Common myeloid progenitor, CD34-positive (primary cell): ENCODE results near the gene ZNF57.
"Not testable (repeated sequence)": the region's sequence is repeated elsewhere in the genome, so short reads cannot be mapped to it uniquely, and the experiment has no call there.

ENCODE experiments used
- CTCF ChIA-PET: fragments of 350-600 bp; sonication (Branson Sonifier 250); formaldehyde crosslinking; loops from one replicate; lab custom pipeline; 2021; ENCODE audit warnings: antibody characterized with exemption; lab: Charles Lee
- POLR2A ChIA-PET: fragments of 350-600 bp; sonication (Branson Sonifier 250); formaldehyde crosslinking; loops from one replicate; lab custom pipeline; 2021; ENCODE audit warnings: antibody characterized with exemption; lab: Charles Lee
- DNase-seq, 3 donors: peaks; one replicate each; pipeline versions ENCODE4 v3.0.0 to v3.0.0-alpha.2; 2013
- H3K27ac ChIP-seq, 2 experiments: 1 replicate in 1 of 2; 2 replicates in 1 of 2; pipeline ENCODE4 v1.7.0; 2013; ENCODE audit warnings: inconsistent platforms in 2 of 2, low read length in 2 of 2, mild to moderate bottlenecking in 2 of 2, low read depth in 1 of 2, moderate library complexity in 1 of 2; ENCODE audit not compliant: severe bottlenecking in 2 of 2, insufficient read depth in 1 of 2, poor library complexity in 1 of 2
- H3K27me3 ChIP-seq, 5 experiments: replicated peaks in 2 of 5; 1 replicate in 3 of 5; 2 replicates in 2 of 5; pipeline versions ENCODE4 v1.6.1 to v1.7.0; 2013; ENCODE audit warnings: low read length in 4 of 5, mild to moderate bottlenecking in 2 of 5, moderate library complexity in 2 of 5, inconsistent platforms in 1 of 5; ENCODE audit not compliant: insufficient read depth in 5 of 5, control insufficient read depth in 4 of 5
- H3K36me3 ChIP-seq, 4 experiments: 1 replicate in 2 of 4; 2 replicates in 2 of 4; pipeline versions ENCODE4 v1.6.1 to v1.7.0; 2013; ENCODE audit warnings: low read length in 3 of 4, control low read depth in 1 of 4, mild to moderate bottlenecking in 1 of 4; ENCODE audit not compliant: control insufficient read depth in 4 of 4, insufficient read depth in 4 of 4
- H3K4me1 ChIP-seq, 4 experiments: 1 replicate in 3 of 4; 2 replicates in 1 of 4; pipeline versions ENCODE4 v1.6.1 to v1.7.1; 2013; ENCODE audit warnings: low read length in 3 of 4, mild to moderate bottlenecking in 3 of 4, control low read depth in 1 of 4, inconsistent platforms in 1 of 4, moderate library complexity in 1 of 4; ENCODE audit not compliant: control insufficient read depth in 4 of 4, insufficient read depth in 4 of 4; ENCODE audit errors: control extremely low read depth in 1 of 4
- H3K4me3 ChIP-seq, 7 experiments: 1 replicate in 4 of 7; 2 replicates in 3 of 7; pipeline versions ENCODE4 v1.5.1 to v1.7.0; 2013; ENCODE audit warnings: mild to moderate bottlenecking in 7 of 7, low read length in 6 of 7, moderate library complexity in 6 of 7, inconsistent platforms in 2 of 7, low read depth in 2 of 7, control low read depth in 1 of 7; ENCODE audit not compliant: insufficient read depth in 4 of 7, control insufficient read depth in 1 of 7; ENCODE audit errors: extremely low read depth in 1 of 7
- H3K9me3 ChIP-seq, 5 experiments: 1 replicate in 4 of 5; 2 replicates in 1 of 5; pipeline versions ENCODE4 v1.6.1 to v1.7.1; 2013; ENCODE audit warnings: low read length in 4 of 5, mild to moderate bottlenecking in 2 of 5, inconsistent platforms in 1 of 5, low read depth in 1 of 5, moderate library complexity in 1 of 5; ENCODE audit not compliant: control insufficient read depth in 4 of 5, insufficient read depth in 2 of 5; ENCODE audit errors: control extremely low read depth in 1 of 5
- WGBS: methylation state at CpG from one replicate; pipeline ENCODE4 v1.1.5; 2013; ENCODE audit not compliant: insufficient coverage; 5-methylcytosine and 5-hydroxymethylcytosine counted together

ZNF57 gene

GRCh38 chr19:2935863-2936262, 35.1 kb downstream of the ZNF57 start:
- H3K4me1 ChIP-seq, POLR2A ChIA-PET, DNase-seq, H3K4me3 ChIP-seq, CTCF ChIA-PET, H3K27me3 ChIP-seq, H3K27ac ChIP-seq: not testable (repeated sequence)
- Histone ChIP-seq H3K9me3 (peaks cover 13 to 65% (median 50%) of the 10 kb centered on the region in 5 experiments), H3K36me3 (peaks cover 32 to 70% (median 50%) of the 10 kb centered on the region in 4 experiments)
- 100% methylated on average over 2 of the region's 4 CpGs for WGBS

- Histone ChIP-seq H3K36me3 (peaks cover 8 to 16% (median 12%) of the 10 kb centered on the region in 4 experiments), H3K4me1 (peaks cover 0 to 20% (median 10%) of the 10 kb centered on the region in 4 experiments), H3K9me3 (peaks cover 0 to 12% (median 9%) of the 10 kb centered on the region in 5 experiments), H3K4me3 (no peak overlapping the region), H3K27ac (no peak overlapping the region), H3K27me3 (no peaks in the 10 kb centered on the region)
- CTCF ChIA-PET: interaction anchor here (0.7 to 1.5 kb wide), 4 partner anchors 7 to 99 kb away, joined by 3 to 5 read pairs (median 3); no protein-coding TSS in a partner anchor
- POLR2A ChIA-PET: interaction anchor here (0.6 kb wide), 1 partner anchor 76 kb away, joined by 5 read pairs; no protein-coding TSS in a partner anchor
- 98% methylated on average over 5 of the region's 14 CpGs for WGBS
- no peak for DNase-seq
Observed at GRCh38 chr19:2942928-2943640, 42.4 kb downstream of the ZNF57 start.

DNA sequence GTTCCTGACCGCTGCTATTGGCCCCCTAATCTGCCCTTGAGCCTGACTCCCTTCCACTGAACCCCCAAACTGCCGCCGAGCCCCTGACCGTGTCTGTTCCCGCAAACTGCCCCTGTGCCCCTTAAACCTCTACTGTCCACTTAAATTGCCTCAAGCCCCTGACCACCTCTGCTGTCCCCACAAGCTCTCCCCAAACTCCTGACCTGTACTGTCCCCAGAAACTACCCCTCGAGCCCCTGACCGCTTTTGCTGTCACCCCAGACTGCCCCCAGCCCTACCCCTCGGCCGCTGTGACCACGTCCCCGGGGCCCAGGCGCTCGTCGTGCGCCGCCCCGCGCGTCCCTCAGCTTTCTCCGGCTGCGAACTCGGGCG, 43.7 kb downstream of the ZNF57 start:
- Histone ChIP-seq H3K27ac (peak overlapping the region in 1 of 2 experiments; percentile 81), H3K4me3 (peak overlapping the region; percentile 56 to 93 (median 83)), H3K4me1 (peaks cover 5 to 26% (median 15%) of the 10 kb centered on the region in 4 experiments), H3K9me3 (peaks cover 0 to 4% (median 2%) of the 10 kb centered on the region in 5 experiments), H3K36me3 (peaks cover 2 to 5% (median 4%) of the 10 kb centered on the region in 4 experiments), H3K27me3 (no peaks in the 10 kb centered on the region)
- POLR2A ChIA-PET: interaction anchor here (0.6 to 1.0 kb wide), 3 partner anchors 36 to 56 kb away, joined by 3 to 9 read pairs (median 3); partner anchors contain the start of gene ZNF57
- CTCF ChIA-PET: interaction anchor here (1.4 kb wide), 1 partner anchor 57 kb away, joined by 4 read pairs; no protein-coding TSS in a partner anchor
- WGBS: 3% methylated on average over 17 of the region's 23 CpGs
- DNase-seq: no peak

GRCh38 chr19:2944775-2945574, 44.2 kb downstream of the ZNF57 start, which contains the start of gene ZNF77:
ZNF77 (minus strand) TSS chr19:2944971; CDS start chr19:2944840, 131 bp downstream.
- DNase-seq: peak; percentile 99
- no peaks in the 10 kb centered on the region for H3K27me3 ChIP-seq
- H3K36me3 ChIP-seq: no peaks in the 10 kb centered on the region
- ChIA-PET CTCF (interaction anchor here (1.4 kb wide), 1 partner anchor 58 kb away, joined by 4 read pairs; no protein-coding TSS in a partner anchor), POLR2A (interaction anchor here (0.6 to 1.0 kb wide), 3 partner anchors 36 to 56 kb away, joined by 3 to 9 read pairs (median 3); partner anchors contain the start of gene ZNF57)
- H3K27ac ChIP-seq: peak within 1 kb of the TSS; percentile 61 to 81
- no peaks in the 10 kb centered on the region for H3K9me3 ChIP-seq
- H3K4me1 ChIP-seq: peaks cover 10 to 32% (median 20%) of the 10 kb centered on the region in 4 experiments
- under 1% methylated on average over 66 of the region's 74 CpGs for WGBS
- H3K4me3 ChIP-seq: peak within 1 kb of the TSS; percentile 56 to 93 (median 83)

DNA sequence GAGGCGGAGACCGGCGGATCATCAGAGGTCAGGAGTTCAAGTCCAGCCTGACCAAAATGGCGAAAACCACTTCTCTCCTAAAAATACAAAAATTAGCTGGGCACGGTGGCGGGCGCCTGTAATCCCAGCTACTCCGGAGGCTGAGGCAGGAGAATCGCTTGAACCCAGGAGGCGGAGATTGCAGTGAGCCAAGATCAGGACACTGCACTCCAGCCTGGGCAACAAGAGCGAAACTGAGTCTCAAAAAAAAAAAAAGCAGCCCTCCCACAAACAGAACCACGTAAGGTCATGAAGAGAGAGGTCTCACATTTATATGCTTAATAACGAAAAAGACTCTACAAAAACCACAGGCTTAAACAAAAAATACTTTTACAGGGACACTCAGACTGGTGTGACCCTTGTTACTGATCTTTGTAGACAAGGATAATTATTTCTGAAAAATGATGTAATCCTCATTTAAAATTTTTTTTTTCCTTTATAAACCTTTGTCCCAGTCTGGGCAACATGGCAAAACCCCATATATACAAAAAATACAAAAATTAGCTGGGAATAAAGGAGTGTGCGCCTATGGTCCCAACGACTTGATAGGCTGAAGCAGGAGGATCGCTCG, 45.0 kb downstream of the ZNF57 start:
- Histone ChIP-seq H3K4me1 (peaks cover 10 to 34% (median 21%) of the 10 kb centered on the region in 4 experiments), H3K9me3 (no peaks in the 10 kb centered on the region), H3K27ac (peak overlapping the region in 1 of 2 experiments; percentile 81), H3K36me3 (no peaks in the 10 kb centered on the region), H3K27me3 (no peaks in the 10 kb centered on the region), H3K4me3 (peak overlapping the region in 6 of 7 experiments; percentile 73 to 93 (median 86))
- 44% methylated on average over 11 of the region's 17 CpGs for WGBS
- ChIA-PET POLR2A (no interaction called here), CTCF (no interaction called here)
- DNase-seq: no peak

DNA sequence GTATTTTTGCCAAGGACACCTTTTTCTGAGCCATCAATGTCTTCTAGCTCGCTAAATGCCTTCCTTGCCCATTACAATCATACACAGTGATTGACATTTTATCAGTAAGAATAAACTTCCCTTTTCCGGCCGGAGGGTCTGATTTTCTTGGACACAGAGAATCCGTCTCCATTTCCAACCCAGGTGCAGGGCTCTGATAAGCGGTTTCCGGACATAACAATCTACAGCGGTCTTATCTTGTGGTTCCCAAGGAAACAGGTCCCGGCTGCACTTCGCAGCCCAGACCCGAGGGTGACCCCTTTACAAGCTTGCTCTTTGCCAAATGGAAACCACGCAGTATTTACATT, 49.2 kb downstream of the ZNF57 start:
- DNase-seq: peak; percentile 90 to 96 (median 93)
- Histone ChIP-seq H3K27ac (peak overlapping the region; percentile 87 to 97), H3K9me3 (no peaks in the 10 kb centered on the region), H3K4me1 (peaks cover 10 to 27% (median 14%) of the 10 kb centered on the region in 4 experiments), H3K36me3 (no peaks in the 10 kb centered on the region), H3K27me3 (no peaks in the 10 kb centered on the region), H3K4me3 (peak overlapping the region; percentile 70 to 93 (median 84))
- ChIA-PET POLR2A (interaction anchor here (0.5 to 2.1 kb wide), 12 partner anchors 9 to 1322 kb away, joined by 3 to 13 read pairs (median 4); partner anchors contain the start of genes GNA15 and ZNF555), CTCF (interaction anchor here (0.6 to 4.7 kb wide), 16 partner anchors 8 to 296 kb away, joined by 3 to 53 read pairs (median 4); no protein-coding TSS in a partner anchor)
- 0% methylated on average over 9 of the region's 11 CpGs for WGBS
